C4-2B (cell line): ENCODE measurements around the gene NAPB.

Source experiments
- CTCF ChIP-seq: fragments of 450-650 bp; conservative IDR thresholded peaks from 2 replicates; pipeline ENCODE4 v1.5.1; 2017; ENCODE audit warnings: mild to moderate bottlenecking
- ZFX ChIP-seq: fragments of 450-650 bp; IDR thresholded peaks from 2 replicates; pipeline ENCODE4 v1.6.1; 2017

GRCh38 chr20:23339986-23340385 is 81.3 kb downstream of the NAPB start:
- no peak for TF ChIP-seq CTCF
- TF ChIP-seq ZFX = no peak
